Measurements from ENCODE around the gene DAAM1.

The DAAM1 gene

DNA sequence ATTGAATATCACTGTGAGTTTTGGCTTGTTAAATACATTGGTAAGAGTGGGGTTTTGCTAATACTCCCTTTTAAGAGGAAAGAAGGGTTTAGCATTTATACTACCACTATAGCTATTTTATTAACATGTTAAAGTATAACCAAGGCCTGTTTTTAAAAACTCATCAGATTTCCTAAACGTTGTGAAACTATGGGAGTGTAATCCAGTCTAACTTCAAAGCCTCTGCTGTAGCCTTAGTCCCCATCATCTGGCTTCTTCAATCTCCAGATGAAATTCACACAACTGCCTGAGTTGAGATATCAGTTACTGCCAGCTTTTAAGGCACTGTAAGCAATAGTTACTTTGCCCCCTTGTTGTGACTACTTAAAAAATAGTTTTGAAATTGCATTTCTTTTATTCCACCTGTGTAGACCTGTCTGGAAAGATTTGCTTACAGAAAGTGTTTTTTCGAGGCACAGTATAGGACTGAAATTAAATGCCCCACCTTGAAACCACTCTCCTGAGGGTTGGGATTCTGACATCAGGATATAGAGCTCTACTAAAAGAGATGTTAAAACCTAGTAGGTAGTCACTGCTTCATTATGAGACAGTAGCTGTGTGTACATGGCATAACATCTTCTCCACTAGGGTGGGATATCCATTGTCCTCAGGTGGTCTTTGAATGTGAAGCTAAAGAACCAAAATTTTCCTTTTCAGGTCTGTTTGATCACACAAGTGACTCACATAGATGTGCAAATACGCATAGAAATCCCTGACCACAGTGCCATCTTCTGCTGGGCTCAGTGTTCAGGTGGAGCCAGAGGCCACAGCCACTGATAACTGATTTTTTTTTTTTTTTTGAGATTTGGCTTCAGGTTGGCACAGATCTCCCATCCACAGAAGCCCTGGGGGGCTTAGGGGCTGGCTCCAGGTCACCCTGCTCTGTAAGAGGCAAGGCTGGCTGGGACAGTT, 125.5 kb downstream of the DAAM1 start:
- DNase-seq = no peak

DNA sequence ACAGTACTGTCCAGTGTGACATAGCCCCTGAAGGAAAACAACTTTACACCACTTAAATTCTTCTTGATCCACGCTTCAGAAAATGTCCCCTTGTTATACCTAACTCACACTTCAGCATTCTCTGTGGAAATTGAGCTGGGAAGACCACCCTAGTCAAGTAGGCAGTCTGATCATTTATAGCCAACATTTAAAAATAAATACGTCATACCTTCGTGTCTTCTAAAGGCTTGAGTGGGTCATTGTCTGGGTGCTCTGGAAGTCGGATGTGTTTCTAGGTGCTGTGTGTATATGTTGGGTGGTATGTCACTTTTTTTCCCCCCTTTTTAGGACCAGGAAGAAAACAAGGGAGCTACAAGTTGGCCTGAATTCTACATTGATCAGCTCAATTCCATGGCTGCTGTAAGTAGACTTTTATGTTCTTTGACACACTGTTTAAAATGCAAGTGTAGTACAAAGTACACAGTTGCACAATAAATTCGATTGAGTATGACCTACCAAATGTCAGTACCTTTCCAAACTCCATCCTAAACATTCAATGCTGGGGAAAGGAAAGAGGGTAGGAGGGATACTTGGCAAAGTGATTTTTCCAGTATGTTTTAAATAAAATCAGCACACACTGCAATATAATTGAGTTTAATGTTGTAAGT, 126.6 kb downstream of the DAAM1 start:
- no peak for DNase-seq

DNA sequence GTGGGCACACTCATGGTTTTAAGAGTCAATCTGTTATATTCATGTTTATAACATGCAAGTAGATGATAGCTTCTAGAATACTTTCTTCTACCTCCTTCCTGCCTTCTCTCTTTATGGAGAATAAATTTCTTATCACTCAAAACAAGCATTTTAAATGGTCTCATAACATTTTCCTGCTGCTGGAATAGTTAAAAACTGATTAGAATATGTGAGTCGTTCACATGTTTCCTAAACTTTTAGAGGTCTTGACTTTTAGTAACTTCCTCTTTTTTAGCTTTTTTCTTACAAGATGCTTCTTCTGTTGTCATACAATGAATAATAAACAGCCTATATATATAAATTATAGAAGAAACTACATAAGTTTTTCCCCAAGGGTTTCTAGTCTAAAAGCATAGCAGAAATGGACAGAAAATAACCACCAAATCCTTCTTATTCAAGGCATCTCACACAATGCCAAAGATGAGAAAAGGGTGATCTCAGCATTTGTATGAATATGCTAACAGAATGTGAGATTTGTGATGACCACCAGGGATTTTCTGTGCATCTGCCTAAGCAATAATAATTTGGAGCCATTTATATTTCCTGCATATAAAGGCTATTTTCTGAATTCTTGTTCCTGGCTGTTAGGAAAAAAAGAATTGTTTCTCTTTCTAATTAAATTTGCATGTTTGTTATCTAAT, 127.8 kb downstream of the DAAM1 start:
- DNase-seq = no peak

DNA sequence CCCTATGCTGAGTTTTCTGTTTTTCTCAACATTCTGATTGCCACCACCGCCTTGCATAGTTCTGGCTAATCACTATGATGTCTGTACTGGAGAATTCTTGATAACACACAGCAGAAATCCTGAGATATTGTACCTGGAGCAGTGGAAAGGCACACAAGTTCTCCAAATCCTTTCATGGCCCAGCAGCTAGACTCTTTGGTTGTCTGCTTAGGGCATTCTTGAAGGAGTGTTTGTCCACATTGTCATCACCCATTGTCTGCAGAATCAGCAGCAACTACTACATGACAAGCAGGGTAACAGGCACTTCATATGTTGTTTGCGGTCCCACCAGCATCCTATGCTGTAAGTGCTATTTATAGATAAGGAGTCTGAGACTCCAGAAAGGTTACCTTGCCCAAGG, 128.9 kb downstream of the DAAM1 start:
- DNase-seq = no peak

DNA sequence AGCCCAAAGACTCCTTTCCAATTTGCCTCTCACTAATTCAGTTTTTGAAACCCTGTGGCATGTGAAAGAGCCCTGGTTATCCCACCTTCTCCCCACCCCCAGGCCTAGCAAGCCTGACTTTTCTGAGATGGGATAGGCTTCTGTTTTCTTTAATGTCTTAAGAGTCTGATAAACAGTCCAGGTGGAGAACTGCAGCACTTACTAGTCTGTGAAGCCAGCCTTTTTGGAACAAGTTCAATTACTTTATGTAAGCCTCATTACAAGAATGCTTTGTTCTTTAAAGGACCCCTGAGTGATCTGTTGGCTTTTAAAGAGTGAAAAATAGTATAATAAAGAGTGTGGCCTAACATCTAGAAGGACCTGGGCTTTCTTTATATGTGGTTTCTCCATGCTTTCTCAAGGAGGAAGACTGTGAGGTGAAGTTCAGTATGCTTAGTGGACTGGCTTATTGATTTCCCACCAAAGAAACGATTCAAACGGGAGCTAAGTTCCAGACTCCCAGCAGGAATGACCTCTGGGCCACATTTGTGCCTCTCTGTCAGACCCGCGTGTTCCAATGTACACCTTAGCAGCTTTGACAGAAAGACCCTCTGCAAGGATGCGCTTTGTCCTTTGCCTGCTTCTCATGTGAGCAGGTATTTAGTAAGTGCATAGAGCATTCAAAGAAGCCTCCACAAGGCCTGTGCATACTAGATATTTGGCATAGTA, 129.5 kb downstream of the DAAM1 start:
- DNase-seq = no peak

DNA sequence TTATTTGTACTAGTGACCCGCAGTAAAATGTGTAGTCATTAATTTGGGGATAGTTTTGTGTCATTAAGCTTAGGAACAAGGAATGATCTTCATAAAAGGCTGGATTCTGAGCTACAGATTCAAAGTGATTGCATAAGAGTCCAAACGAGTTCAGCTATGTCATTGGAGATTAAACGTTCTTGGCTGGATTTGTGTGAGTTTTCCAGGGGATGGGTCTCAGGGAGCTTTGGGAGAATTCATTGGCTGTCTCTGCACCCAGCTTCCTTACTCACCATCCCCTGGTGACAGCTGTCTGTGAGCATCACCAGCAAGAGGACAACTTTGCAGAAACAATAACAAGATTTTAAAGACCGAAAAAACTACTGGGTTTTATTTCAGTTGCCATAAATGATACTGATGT, 130.4 kb downstream of the DAAM1 start:
- no peak for DNase-seq

DNA sequence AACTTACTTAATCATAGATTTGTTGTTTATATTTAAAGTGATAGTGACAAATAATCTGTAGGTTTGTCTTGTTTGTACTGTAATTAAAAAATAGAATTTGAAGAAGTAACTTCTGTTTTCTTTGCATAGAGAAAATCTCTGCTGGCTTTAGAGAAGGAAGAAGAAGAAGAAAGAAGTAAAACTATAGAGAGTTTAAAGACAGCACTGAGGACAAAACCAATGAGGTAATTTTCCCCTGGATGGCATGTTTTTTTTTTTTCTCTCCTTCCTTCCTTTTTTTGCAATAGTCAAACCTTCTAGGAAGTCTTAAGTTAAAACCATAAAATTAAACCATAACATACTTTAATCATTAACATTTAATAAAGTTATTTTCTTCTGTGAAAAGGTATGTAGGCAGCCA, 131.9 kb downstream of the DAAM1 start:
- no peak for DNase-seq

DNA sequence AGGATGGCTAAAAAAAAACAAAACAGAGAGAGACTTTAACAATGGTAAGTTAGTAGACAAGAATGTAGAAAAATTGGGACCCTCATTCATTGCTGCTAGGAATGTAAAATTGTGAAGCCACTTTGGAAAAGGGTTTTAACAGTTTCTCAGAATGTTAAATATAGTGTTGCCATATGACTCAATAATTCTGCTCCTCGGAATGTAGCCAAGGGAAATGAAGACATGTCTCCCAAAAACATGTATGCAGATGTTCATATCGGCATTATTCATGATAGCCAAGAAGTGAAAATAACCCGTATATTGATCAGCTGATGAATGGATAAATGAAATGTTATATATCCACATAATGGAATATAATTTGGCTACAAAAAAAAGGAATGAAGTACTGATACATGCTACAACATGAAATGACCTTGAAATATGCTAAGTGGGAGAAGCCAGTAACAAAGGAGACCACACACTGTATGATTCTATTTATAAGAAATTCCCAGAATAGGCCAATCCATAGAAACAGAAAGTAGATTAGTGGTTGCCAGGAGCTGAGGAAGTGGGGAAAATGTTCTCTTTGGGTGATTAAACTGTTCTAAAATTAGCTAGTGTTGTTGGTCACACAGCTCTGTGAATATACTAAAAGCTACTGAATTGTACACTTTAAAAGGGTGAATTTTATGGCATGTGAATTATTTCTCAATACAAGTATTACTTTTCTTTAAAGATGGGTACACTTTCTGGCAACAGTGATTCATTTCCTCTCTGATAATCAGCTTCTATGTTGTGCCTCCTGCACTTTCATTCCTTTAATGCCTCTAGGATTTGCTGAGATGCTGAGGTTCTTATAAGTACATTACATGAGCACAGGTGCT, 132.5 kb downstream of the DAAM1 start:
- DNase-seq = no peak

DNA sequence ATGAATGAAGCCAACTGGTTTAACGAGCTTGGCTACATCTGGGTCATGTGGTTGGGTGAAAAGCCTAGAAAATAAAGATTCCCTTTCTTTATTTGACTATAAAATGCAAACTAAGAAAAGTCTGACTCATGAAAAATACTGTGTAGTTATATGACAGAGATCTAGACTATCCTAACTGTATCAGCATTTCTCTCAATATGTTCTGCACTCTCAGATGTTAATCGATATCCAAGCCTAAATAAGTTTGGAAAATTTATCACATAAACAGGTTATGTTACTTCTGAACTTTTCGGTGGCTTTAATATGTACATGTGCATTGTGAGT, 133.1 kb downstream of the DAAM1 start:
- DNase-seq = no peak

DNA sequence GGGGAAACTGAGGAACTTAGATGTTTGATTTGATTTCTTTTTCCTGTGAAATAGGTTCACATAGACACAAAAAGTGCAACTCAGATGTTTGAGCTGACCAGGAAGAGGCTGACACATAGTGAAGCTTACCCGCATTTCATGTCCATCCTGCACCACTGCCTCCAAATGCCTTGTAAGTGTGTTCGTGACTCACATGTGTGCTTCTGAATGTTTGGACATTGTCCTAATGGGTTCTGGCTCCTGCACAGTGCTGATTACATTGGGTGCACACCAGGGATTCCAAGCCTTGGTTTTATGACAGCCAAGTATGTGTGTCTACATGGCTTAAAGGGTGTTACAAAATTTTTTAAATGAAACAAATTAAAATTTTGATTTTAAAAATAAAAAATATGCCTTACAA, 137.4 kb downstream of the DAAM1 start:
- DNase-seq = no peak

DNA sequence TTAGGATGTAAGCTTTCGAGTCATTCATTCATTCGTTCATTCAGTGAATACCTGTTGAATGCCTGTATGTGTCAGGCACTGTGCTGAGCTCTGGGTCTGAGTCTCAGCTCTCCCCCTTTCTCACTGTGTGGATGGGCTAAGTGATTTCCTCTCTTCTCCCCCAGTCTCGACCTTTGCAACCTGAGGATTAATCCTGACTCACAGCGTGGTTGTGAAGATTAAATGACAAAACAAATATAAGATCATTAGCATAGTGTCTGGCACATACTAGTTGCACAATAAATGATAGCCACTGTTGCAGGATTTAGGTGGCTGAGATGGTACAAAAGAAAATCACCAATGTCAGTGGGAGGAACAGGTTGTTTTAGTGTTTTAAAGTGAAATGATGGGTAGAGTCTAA, 140.0 kb downstream of the DAAM1 start:
- DNase-seq = no peak

DNA sequence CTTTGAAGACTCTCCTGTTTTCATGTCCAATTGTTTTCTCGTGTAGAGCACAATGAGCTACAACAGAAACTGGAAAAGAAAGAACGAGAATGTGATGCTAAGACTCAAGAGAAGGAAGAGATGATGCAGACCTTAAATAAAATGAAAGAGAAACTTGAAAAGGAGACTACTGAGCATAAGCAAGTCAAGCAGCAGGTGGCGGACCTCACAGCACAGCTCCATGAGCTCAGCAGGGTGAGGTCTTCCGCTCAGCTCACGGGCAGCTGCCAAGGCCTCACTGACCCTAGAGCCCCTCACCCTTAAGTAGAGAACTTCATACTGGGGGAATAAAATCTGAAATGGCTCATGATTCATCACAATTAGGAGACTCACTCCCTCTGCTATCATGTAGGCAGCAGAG, 142.0 kb downstream of the DAAM1 start:
- DNase-seq = no peak

DNA sequence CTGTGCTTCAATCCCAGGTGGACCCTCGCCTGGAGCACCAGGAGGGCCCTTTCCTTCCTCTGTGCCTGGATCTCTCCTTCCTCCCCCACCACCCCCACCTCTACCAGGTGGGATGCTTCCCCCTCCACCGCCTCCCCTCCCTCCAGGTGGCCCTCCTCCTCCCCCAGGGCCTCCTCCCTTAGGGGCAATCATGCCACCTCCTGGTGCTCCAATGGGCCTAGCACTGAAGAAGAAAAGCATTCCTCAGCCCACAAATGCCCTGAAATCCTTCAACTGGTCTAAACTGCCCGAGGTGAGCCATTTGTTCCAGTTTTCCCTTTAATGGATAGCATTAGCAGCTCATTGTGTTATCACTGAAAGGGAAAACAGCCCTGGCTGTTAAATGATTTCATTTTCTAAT, 142.8 kb downstream of the DAAM1 start:
- no peak for DNase-seq

DNA sequence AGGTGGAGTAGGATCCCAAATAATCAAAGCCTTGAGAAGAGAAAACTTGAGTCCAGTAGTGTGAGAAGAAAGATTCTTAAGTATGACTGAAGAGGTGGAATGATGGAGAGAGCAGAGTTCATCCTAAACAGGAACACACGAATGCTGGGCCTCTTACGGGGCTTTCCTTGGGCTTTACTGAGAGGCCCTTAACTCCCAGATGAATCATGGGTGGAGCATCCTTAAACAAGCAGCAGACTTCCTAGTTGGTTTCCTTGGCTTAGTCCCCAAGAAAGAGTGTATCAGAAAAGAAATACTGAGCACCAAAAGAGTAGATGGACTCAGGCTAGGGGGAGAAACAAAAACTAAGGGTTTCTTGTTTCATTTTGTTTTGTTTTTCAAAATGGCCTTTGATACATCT, 144.3 kb downstream of the DAAM1 start:
- DNase-seq = no peak

DNA sequence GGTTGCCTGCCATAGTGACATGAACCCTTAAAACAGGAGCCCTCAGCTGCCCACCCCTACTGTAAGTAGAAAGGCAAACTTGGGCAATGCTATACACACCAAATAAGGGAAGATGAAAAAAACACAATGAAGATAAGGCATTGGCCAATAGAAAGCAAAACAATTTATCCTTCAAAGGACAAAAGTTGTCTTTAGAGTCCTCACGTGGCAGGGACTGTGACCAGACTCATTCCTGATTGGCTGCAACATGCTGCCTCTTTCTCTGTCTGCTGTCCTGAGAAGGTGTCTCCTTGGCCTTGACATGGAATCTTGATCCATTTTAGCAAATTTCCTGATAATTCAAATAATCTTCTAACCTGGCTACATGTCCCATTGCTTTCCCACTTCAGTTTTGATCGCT, 144.8 kb downstream of the DAAM1 start:
- DNase-seq = no peak

DNA sequence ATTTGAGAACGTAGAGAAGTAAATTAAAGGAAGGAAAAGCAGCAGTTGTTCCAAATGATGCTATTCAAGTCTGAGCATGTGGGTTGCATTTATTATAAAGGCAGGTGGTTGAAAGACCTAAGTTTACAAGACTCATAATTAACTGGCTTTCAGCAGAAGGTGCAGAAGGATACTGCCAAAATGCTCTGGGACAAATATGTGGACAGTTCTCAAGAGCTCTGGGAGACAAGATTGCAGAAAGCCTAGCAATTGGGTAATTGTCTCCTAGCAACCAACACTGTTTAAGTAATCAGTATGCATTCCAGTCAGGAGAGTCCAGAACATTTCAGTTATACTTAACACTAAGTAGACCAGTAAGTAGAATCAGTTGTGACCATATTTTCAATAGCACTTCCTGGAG, 145.2 kb downstream of the DAAM1 start:
- DNase-seq = peak in 2 of 56 donors; percentile 18

DNA sequence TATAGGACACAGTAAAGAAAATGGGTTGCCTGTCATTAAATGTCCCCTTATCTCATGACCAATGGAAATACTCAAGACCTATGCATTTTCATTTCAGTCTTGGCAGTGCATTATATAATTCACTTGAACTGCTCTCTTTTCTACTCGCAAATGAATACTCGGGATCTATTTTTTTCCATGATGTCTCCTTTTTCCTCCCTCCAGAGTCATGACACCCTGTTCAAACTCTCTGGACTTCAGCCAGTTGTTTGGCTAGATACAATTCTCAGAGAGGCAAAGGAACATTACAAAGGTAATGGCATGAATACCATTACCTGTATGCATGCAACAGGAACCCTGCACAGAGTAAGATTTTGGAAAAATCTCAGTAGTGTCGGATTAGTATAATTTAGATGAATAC, 145.8 kb downstream of the DAAM1 start:
- DNase-seq = no peak

DNA sequence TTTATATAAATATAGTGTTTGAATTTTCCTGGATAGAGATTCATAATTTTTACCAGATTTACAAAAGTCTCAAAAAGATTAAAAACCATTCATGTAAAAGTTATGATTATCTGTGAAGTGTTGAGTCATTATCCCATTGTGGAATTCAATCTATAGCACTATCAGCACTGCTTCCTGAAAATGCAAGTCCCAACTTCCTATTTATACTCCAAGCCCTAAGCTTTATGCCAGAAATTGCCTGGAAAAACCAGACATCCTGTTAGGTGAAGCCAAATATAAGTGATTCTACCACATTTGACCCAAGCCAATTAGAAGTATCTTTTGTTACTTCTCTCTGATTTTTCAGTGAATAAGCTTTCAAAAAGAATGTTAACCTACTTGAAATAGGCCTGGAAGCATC, 147.6 kb downstream of the DAAM1 start:
- no peak for DNase-seq

DNA sequence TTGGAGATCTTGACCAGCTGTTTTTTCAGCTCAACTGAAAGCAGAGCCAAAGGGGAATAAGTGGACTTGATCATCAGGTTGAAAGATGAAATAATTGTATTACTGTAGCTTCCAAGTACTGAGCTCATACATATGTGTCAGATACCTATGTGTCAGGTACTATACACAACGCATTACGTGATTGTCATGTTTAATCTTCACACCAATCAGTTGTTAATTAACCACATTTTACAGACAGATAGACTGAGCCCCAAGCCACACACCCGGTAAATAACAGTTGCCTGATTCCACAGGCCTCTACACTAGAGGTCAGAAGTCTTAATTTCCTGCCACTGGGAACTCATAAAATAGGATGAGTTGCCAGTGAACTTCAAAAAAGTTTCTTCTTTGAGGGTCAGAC, 148.2 kb downstream of the DAAM1 start:
- no peak for DNase-seq

DNA sequence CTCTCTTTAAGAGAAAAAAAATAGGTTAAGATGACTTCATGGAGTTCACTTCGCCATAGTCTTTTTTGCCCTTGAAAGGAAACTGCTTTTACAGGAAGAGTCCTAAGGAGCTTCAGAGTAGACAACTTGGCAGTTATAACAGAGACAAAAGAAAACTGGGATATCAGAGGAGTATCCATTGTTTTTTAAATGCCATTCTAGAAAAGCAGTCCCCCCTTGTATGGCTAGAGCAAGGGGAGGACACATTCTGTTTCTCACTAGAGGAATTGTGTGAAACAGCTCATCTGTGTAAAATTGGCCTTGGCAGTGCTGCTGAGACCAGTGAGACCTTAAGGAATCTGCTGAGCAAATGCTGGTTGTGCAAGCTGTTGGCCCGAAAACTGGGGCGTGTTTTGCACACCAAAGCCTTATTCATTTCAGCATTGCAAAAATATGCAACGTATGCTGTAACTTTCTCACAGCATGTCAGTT, 148.7 kb downstream of the DAAM1 start:
- peak in 11 of 56 donors; percentile 13 to 30 (median 20) for DNase-seq

DNA sequence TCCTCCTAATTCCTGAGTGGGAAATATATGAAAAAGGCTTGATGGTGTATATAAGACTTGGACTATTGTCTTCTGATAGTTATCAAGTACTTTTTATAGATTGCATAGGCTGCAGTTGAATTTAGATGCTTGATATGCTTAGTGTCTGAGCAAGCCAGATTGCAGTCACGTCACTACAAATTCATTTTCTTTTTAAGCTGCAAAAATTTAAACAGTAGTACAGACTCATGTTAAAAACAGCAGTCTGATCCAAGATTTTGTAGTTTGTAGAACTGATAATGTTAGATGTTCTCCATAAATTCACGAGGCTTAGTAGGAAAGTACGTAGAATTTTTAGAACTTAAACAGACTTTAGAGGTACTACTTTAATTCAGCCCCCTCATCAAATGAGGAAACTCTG, 150.3 kb downstream of the DAAM1 start:
- DNase-seq = no peak

All from nucleus accumbens (tissue), 56 donors.